ENCODE results near the gene ADRM1. TPM values are rescaled to one million over a fixed set of nuclear protein-coding genes. Genes with fewer than 3 reads are reported as not detected.

Gene ADRM1
- total and polyA plus RNA-seq, 2 of the 4 experiments (the other 2 are of a cell fraction): 103 to 149 TPM

DNA sequence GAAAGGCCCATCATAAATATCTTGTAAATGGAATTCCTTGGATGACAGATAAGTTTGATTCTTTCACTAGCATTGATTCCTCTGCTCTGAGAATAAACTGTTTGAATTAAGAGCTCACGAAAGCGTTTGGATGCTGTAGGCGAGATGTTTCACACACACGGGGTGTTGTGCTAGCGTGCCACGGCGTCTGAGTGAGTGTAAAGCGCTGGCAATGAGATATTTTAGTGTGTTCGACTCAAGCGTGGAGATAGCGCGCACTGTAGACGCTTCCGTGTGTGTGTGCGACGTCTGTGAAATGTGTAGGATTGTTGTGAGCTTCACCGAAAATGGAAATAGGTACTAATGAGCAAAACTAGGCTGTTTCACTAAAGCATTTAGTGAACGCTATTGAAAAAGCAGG is 29.4 kb upstream of the ADRM1 start:
- Histone ChIP-seq H3K23ac (ENCODE audit: low read depth, low read length) (no peak overlapping the region), H4K5ac (ENCODE audit: low read depth, low read length) (no peak overlapping the region), H3K4me1 (ENCODE audit: control insufficient read depth, insufficient read depth, low read length) (no peaks in the 10 kb centered on the region), H2BK20ac (ENCODE audit: low read depth, low read length) (no peak overlapping the region), H3K14ac (replicated peaks; ENCODE audit: low read depth, low read length) (no peak overlapping the region), H3K4me3 (ENCODE audit: insufficient read depth, low read depth, low read length) (no peak overlapping the region), H3K9ac (ENCODE audit: low read depth, low read length) (no peak overlapping the region), H2AK9ac (replicated peaks; ENCODE audit: low read depth, low read length, poor library complexity) (no peak overlapping the region), H4K91ac (ENCODE audit: insufficient read depth, low read depth, low read length) (no peak overlapping the region), H3K9me1 (ENCODE audit: insufficient read depth, low read length) (peaks cover 6% of the 10 kb centered on the region), H3K27ac (ENCODE audit: insufficient read depth, low read length) (no peak overlapping the region), H3K36me3 (ENCODE audit: control insufficient read depth, insufficient read depth, low read length) (peaks cover 35% of the 10 kb centered on the region), H2AFZ (replicated peaks; ENCODE audit: low read length, poor library complexity) (no peak overlapping the region), H4K20me1 (ENCODE audit: insufficient read depth, low read length) (peaks cover 10% of the 10 kb centered on the region), H2BK15ac (ENCODE audit: low read depth, low read length) (no peak overlapping the region), H3K4ac (ENCODE audit: low read depth, low read length) (no peak overlapping the region), H3K18ac (ENCODE audit: low read depth, low read length) (no peak overlapping the region), H3K9me3 (ENCODE audit: control insufficient read depth, insufficient read depth, low read length) (no peaks in the 10 kb centered on the region), H3K4me2 (ENCODE audit: low read depth, low read length) (no peak overlapping the region), H2BK120ac (ENCODE audit: low read depth, low read length) (no peak overlapping the region), H2AK5ac (ENCODE audit: low read depth, low read length) (no peak overlapping the region), H4K8ac (ENCODE audit: low read depth in 2 of 2, low read length in 2 of 2) (no peak overlapping the region), H2BK5ac (ENCODE audit: low read depth, low read length, poor library complexity, severe bottlenecking) (no peak overlapping the region), H3K56ac (ENCODE audit: extremely low read depth, insufficient read depth, low read length) (no peak overlapping the region), H3K79me1 (ENCODE audit: low read depth in 1 of 2, low read length in 2 of 2) (peaks cover 8 to 14% of the 10 kb centered on the region in 2 experiments; a peak in 2 of 4 replicates), H3K27me3 (ENCODE audit: control insufficient read depth, insufficient read depth, low read length) (no peaks in the 10 kb centered on the region)
- 98% methylated on average over 12 of the region's 18 CpGs; no CpG with 5 or more reads in 1 of the 2 experiments for WGBS, 2 experiments (ENCODE audit: extremely low coverage in 2 of 2, insufficient read length in 1 of 2)
- ATAC-seq (ENCODE audit: low read depth) (no peak), DNase-seq (no peak)
- dilution Hi-C loops (cut with HindIII; ENCODE audit: low sequenced_read_pairs, unreplicated experiment) (no loop called here), in situ Hi-C loops (cut with MboI; ENCODE audit: low sequenced_read_pairs) (no loop called here), intact Hi-C loops (cut with micrococcal nuclease) (no loop called here)
- no TSS peak for BruUV-seq (replicated peaks)
- ChIA-PET CTCF (no interaction called here), POLR2A (ENCODE audit: unreplicated experiment) (no interaction called here)
- TF ChIP-seq POLR2A (IDR thresholded peaks at IDR 0.05; ENCODE audit: low read depth, low read length) (no peak), FOS (IDR thresholded peaks at IDR 0.05; ENCODE audit: low read depth, low read length) (no peak), RCOR1 (IDR thresholded peaks at IDR 0.05; ENCODE audit: insufficient replicate concordance, low read length) (no peak), RAD21 (IDR thresholded peaks at IDR 0.05; ENCODE audit: low read length) (no peak)
